RCC 7860 (cell line): ENCODE results near the gene RGCC.
"Not testable (repeated sequence)": the region's sequence is repeated elsewhere in the genome, so short reads cannot be mapped to it uniquely, and the experiment has no call there.

ENCODE experiments used
- DNase-seq: peaks from one replicate; pipeline ENCODE4 v3.0.0-alpha.2; 2015; ENCODE audit warnings: low spot score
- FAIRE-seq: peaks from 2 replicates; lab custom pipeline; 2012; peaks lifted over from hg19 to GRCh38; lab: Jason Lieb, UNC

The RGCC gene, protein sequence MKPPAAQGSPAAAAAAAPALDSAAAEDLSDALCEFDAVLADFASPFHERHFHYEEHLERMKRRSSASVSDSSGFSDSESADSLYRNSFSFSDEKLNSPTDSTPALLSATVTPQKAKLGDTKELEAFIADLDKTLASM

GRCh38 chr13:41456768-41457588 is at the start of gene RGCC:
Gene RGCC, plus strand, starts transcription at chr13:41457550. Its CDS starts 158 bp downstream, at chr13:41457708.
- FAIRE-seq (no peak), DNase-seq (no peak)

DNA sequence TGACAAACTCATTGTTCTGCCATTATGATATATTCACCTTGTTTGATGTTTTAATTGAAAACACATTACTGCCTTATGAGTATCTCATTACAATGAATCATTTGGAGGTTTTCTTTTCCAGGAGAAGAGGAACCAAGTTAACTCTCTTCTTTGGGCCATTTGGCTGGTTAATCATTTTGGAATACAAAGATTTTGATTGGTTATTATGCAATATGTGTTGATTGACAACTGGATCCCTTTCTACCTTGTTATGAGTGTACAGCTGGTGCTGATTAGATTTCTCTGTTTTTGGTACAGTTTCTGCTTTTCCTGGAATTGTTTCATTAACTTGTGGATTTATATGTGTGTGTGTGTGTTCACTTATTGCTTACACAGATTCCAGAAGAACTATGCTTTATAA is 49.2 kb upstream of the RGCC start:
- FAIRE-seq (no peak), DNase-seq (no peak)

GRCh38 chr13:41408746-41409145 is 48.6 kb upstream of the RGCC start:
- DNase-seq (no peak), FAIRE-seq (no peak)

DNA sequence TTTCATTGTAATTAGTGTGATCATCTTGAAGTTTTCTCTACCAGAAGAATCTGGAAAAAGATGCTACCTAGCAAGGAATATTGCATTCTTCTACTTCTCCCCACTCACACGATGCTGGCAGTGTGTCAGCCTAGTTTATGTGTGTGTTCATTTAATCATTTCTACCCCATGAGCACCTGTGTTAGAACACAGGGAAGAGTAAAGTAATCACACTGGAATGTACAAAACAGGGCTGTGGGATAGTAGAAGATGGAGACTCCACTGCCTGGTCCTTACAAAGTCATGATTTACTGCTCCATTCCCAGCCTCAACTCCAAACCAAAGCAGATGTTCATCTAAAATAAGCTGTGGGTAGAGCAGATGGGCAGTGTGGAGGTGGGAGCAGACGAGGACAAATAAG is 47.7 kb upstream of the RGCC start:
- DNase-seq (no peak), FAIRE-seq (no peak)

- no peak for FAIRE-seq
- no peak for DNase-seq
These were observed 46.3 kb upstream of the RGCC start for GRCh38 chr13:41411060-41411459.

GRCh38 chr13:41411522-41411921 is 45.8 kb upstream of the RGCC start:
- FAIRE-seq, result no peak
- no peak for DNase-seq

DNA sequence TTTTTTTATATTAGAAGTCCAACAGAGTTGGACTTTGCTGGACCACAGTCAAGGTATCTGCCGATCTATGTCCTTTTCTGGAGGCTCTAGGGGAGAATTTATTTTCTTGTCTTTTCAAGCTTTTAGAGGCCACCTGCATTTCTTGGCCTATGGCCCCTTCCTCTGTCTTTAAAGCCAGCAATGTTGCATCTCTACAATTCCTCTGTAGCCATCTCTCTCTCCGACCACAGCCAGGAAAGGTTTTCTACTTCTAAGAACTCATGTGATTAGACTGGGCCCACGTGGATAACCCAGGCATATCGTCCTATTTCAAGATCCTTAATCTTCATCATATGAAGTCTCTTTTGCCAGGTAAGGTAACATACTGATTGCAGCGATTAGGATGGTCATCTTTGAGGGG is 43.5 kb upstream of the RGCC start:
- no peak for FAIRE-seq

DNA sequence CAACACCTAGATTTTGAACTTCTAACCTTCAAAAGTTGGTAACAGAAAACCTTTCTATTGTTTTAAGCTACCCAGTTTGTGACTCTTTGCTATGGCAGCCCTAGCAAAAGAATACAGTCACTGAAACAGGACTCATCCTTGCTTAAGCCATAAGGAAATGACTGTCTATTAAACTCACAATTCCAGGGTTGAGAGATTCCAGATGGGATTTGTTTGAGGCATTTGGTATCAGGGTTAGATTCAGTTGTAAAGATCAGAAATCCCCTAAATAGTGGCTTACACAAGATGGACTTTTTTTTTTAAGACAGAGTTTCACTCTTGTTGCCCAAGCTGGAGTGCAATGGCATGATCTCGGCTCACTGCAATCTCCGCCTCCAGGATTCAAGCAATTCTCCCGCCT is 41.1 kb upstream of the RGCC start:
- no peak for DNase-seq
- FAIRE-seq, result no peak

More for the DNA sequence above, 43.5 kb upstream of the RGCC start:
- no peak for DNase-seq

DNA sequence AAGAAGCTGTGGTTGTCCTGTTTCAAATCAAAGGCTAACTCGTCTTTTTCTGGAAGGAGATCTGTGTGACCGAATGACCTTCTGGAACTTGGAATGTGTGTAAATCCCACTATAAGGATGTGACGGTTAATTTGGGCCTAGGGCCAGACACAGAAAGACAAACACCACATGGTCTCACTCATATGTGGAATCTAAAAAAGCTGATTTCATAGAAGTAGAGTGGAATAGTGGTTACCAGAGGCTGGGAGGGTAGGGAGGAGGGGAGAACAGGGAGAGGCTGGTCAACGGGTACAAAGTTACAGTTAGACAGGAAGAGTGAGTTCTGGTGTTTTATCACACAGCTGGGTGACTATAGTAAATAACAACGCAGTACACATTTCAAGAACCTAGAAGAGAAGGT is 39.3 kb upstream of the RGCC start:
- FAIRE-seq (no peak), DNase-seq (no peak)

DNA sequence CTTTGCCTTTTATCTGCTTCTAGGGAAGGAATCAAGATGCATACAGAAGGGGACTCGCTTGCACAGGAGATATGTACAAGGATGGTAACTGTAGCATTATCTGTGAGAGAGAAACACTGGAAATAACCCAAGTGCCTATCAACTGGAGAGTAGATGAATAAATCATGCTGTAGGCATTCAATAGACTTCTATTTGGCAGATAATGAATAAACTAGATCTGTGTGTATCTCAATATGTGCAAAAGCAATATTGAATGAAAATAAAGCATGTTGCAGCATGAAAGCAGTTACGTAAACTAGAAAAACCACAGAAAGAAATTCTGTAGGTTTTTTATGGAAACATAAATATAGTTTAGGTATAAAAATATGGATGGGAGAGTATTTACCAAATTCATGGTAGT is 38.6 kb upstream of the RGCC start:
- no peak for FAIRE-seq
- no peak for DNase-seq

- FAIRE-seq, result no peak
- DNase-seq, result no peak
These were observed 38.1 kb upstream of the RGCC start for GRCh38 chr13:41419206-41419605.

DNA sequence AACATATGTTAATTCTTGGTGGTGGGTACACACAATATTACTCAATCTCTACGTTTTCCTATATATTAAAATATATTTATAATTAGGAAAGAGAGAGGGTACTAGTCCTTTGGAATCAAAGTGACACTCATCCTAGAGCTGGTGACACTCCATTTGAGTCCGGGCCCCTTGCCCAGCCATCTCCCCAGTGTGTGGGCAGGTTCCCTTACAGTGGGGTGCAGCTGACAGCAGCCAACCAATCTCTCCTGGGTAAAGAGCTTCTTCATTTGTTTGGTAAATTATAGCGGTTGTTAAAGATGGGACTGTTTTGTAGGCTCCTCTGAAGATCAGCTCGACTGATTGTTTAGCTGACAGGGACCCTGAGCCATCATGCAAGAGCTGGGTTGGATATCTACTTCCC is 37.2 kb upstream of the RGCC start:
- FAIRE-seq, result no peak
- no peak for DNase-seq

DNA sequence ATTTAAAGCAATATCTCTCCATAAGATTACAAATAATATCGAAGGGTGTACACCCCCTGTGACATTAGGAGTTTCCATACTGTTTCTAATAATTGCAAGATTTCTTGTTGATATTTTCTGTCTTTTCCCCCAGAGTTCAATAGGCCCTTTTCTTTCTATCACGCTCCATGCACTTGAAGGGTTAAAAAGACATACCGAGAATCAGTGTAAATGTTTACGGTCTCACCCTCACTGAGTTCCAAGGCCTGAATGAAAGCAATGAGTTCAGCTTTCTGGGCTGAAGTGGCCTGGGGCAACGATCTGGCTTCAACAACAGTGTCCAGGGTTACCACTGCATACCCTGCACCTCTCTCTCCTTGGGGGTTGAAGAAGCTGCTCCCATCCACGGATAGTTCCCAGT is 36.0 kb upstream of the RGCC start:
- DNase-seq, FAIRE-seq: not testable (repeated sequence)

- FAIRE-seq, DNase-seq: not testable (repeated sequence)
These were observed 35.4 kb upstream of the RGCC start for GRCh38 chr13:41421983-41422382.

DNA sequence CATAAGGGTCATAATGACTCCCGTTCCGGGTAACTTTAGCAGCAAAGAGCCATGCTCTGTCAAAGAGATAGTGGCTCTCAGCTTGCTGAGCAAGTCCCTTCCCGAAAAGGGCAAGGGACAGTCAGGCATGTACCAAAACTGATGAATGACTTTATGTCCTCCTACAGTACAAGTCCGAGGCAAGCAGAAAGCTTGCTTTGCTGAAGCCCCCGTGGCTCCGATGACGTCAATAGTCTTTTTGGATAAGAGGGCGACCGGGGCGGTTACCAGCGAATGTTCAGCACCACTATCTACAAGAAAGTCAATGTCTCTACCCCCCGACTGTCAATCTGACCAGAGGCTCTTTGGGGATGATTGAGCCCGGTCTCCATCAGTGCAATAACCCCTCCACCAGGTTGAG is 34.1 kb upstream of the RGCC start:
- not testable (repeated sequence) for DNase-seq, FAIRE-seq

DNA sequence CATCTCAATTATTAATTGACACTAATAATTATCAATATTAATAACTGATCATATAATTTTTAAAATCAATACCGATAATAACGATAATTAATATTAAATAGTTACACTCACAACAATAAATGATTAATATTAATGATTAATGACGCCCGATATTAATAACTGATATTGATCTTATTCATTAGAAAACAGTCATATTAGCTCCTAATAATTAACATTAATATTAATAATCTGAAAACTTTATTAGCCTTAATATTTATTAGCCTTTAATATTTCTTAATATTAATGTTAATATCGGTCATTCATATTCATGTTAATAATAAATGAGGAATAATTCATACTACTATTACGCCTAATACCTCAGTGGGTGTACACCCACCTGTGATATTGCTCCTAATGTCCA is 32.7 kb upstream of the RGCC start:
- peak; percentile 41 for FAIRE-seq

DNA sequence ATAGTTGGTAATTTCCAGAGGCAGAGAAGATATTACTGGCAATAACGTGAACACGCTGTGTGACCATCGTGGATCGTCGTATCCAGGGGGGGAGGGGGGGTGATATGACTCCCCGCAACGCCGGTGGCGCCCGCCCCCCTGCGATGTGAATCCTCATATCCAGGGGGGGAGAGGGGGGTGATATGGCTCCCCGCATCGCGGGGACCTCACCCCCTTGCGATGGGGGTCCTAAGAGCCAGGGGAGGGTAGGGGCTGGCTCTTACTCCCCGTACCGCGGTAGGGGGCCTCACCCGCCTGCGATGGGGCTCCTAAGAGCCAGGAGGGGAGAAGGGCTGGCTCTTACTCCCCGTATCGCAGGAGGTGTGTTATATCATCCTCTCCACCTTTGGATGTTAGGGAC is 31.3 kb upstream of the RGCC start:
- FAIRE-seq, result no peak
- DNase-seq, result no peak

More for the DNA sequence above, 32.7 kb upstream of the RGCC start:
- not testable (repeated sequence) for DNase-seq

DNA sequence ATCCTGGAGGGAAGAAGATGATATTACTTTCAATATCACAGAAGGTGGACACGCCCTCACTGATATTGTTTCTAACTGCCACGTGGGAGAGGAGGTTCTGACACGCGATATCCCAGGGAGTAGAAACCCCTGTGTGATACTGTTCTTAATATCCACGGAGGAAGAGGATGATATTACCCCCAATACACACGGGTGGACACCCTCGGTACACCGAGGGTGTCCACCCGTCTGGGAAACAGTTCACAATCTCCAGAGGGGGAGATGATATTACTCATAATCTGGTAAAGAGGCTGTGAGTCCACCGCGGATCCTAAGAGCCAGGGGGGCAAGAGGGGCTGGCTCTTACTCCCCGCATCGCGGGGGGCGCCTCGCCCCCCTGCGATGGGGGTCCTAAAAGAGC is 29.7 kb upstream of the RGCC start:
- FAIRE-seq, result no peak
- no peak for DNase-seq

DNA sequence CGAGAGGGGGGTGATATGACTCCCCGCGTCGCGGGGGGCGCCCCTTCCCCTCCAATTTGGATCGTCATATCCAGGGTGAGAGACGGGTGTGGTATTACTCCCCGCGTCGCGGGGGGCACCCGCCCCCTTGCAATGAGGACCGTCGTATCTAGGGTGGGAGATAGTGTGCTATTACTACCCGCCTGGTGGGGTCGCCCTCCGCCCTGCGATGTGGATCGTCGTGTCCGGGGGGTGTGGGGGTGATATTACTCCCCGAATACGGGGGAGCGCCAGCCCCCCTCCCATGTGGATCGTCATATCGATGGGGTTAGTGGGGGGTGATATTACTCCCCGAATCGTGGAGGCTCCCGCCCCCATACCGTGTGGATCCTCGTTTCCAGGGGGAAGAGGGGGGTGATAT is 29.2 kb upstream of the RGCC start:
- no peak for FAIRE-seq
- no peak for DNase-seq

- DNase-seq, FAIRE-seq: not testable (repeated sequence)
These were observed 23.3 kb upstream of the RGCC start for GRCh38 chr13:41434030-41434429.

GRCh38 chr13:41434831-41435520 is 22.4 kb upstream of the RGCC start:
- FAIRE-seq (no peak), DNase-seq (no peak)

- no peak for DNase-seq
- no peak for FAIRE-seq
These were observed 13.4 kb upstream of the RGCC start for GRCh38 chr13:41443969-41444368.
